Endothelial cell of umbilical vein (primary cell): Measurements from ENCODE around the gene MTHFR. TPM values are rescaled to one million over a fixed set of nuclear protein-coding genes. Genes with fewer than 3 reads are reported as not detected.

Source experiments
- BruUV-seq: library from RNA; stranded (reverse); fragments of 400-500 nt; replicated peaks from 2 replicates; lab custom pipeline; 2021; lab: Mats Ljungman, UMichigan
- CTCF ChIA-PET: fragments of 300-600, 350-600 bp; sonication (Branson Sonifier 250); formaldehyde crosslinking; loops from one replicate; lab custom pipeline; 2021; ENCODE audit warnings: antibody characterized with exemption, inconsistent platforms; lab: Charles Lee
- POLR2A ChIA-PET: fragments of 300-600, 350-600 bp; sonication (Branson Sonifier 250); formaldehyde crosslinking; loops from one replicate; lab custom pipeline; 2021; ENCODE audit warnings: antibody characterized with exemption, inconsistent platforms; lab: Charles Lee
- DNase-seq: peaks from one replicate; pipeline ENCODE4 v3.0.0-alpha.2; 2011; ENCODE audit warnings: low read depth, low spot score
- FAIRE-seq: peaks from 2 replicates; lab custom pipeline; 2011; peaks lifted over from hg19 to GRCh38; lab: Jason Lieb, UNC
- H2AFZ ChIP-seq: 2 replicates; pipeline ENCODE4 v1.6.0; 2012; ENCODE audit warnings: low read depth, low read length, control low read depth, inconsistent platforms
- H3K27ac ChIP-seq: 2 replicates; pipeline ENCODE4 v1.5.1; 2011; ENCODE audit warnings: low read depth, mild to moderate bottlenecking, control low read depth, low read length, moderate library complexity; ENCODE audit not compliant: insufficient read depth
- H3K27me3 ChIP-seq, 2 experiments: 2 replicates each; pipeline versions ENCODE4 v1.6.0 to v1.6.1; 2011; ENCODE audit warnings: low read length in 2 of 2, mixed read lengths in 1 of 2; ENCODE audit not compliant: control insufficient read depth in 2 of 2, insufficient read depth in 2 of 2
- H3K36me3 ChIP-seq, 2 experiments: 2 replicates in 1 of 2; 3 replicates in 1 of 2; pipeline ENCODE4 v1.5.1; 2011; ENCODE audit warnings: low read length in 2 of 2, mild to moderate bottlenecking in 1 of 2, moderate library complexity in 1 of 2; ENCODE audit not compliant: control insufficient read depth in 2 of 2, insufficient read depth in 2 of 2; ENCODE audit errors: extremely low read depth in 1 of 2
- H3K4me1 ChIP-seq: 3 replicates; pipeline ENCODE4 v1.5.1; 2011; ENCODE audit warnings: mild to moderate bottlenecking, low read length; ENCODE audit not compliant: control insufficient read depth, insufficient read depth; ENCODE audit errors: extremely low read depth
- H3K4me2 ChIP-seq: 2 replicates; pipeline ENCODE4 v1.6.1; 2011; ENCODE audit warnings: low read length, control low read depth, mixed read lengths; ENCODE audit not compliant: insufficient read depth
- H3K4me3 ChIP-seq, 3 experiments: fragments of 200-600 bp in 1 of 3; sonication (generic), shearing (Covaris generic) in 1 of 3; replicated peaks in 1 of 3; 2 replicates each; pipeline ENCODE4 v1.5.1; 2011 to 2016; ENCODE audit warnings: control low read depth in 3 of 3, low read length in 3 of 3, mild to moderate bottlenecking in 2 of 3, inconsistent platforms in 1 of 3, low read depth in 1 of 3, moderate library complexity in 1 of 3; ENCODE audit not compliant: insufficient read depth in 1 of 3
- H3K79me2 ChIP-seq: 2 replicates; pipeline ENCODE4 v1.6.0; 2012; ENCODE audit warnings: low read length, inconsistent platforms; ENCODE audit not compliant: control insufficient read depth, insufficient read depth
- H3K9ac ChIP-seq: replicated peaks from 2 replicates; pipeline ENCODE3; 2011; ENCODE audit warnings: low read length, control low read depth; ENCODE audit not compliant: insufficient read depth; ENCODE audit errors: extremely low read depth
- H3K9me1 ChIP-seq: replicated peaks from 3 replicates; pipeline ENCODE4 v1.6.0; 2011; ENCODE audit warnings: mild to moderate bottlenecking, low read length; ENCODE audit not compliant: control insufficient read depth, insufficient read depth; ENCODE audit errors: extremely low read depth
- H3K9me3 ChIP-seq: replicated peaks from 2 replicates; pipeline ENCODE4 v1.5.1; 2012; ENCODE audit warnings: low read length, inconsistent platforms; ENCODE audit not compliant: control insufficient read depth, insufficient read depth
- H4K20me1 ChIP-seq: replicated peaks from 2 replicates; pipeline ENCODE3; 2011; ENCODE audit warnings: mild to moderate bottlenecking, low read length; ENCODE audit not compliant: control insufficient read depth, insufficient read depth; ENCODE audit errors: extremely low read depth
- CTCF ChIP-seq, 2 donors: IDR thresholded peaks; 1 replicate in 1 of 2; 2 replicates in 1 of 2; pipeline ENCODE4 v1.5.1; 2011; ENCODE audit warnings: low read length in 2 of 2, mild to moderate bottlenecking in 2 of 2, moderate library complexity in 2 of 2, control low read depth in 1 of 2, inconsistent platforms in 1 of 2, low read depth in 1 of 2; ENCODE audit not compliant: insufficient read depth in 1 of 2; ENCODE audit errors: extremely low read depth in 1 of 2
- EZH2 ChIP-seq: IDR thresholded peaks from 2 replicates; pipeline ENCODE4 v1.6.1; 2012; ENCODE audit warnings: borderline replicate concordance, low read depth, mild to moderate bottlenecking, moderate library complexity, low read length, inconsistent platforms; ENCODE audit not compliant: severe bottlenecking
- FOS ChIP-seq: IDR thresholded peaks from 2 replicates; pipeline ENCODE4 v1.6.1; 2011; ENCODE audit warnings: mild to moderate bottlenecking, low read length, moderate library complexity, borderline replicate concordance; ENCODE audit not compliant: insufficient read depth
- GATA2 ChIP-seq: IDR thresholded peaks from 2 replicates; pipeline ENCODE4 v1.7.0; 2011; ENCODE audit warnings: low read depth, mild to moderate bottlenecking, moderate library complexity, mixed read lengths, low read length; ENCODE audit not compliant: insufficient read length, insufficient read depth
- JUN ChIP-seq: IDR thresholded peaks from 2 replicates; pipeline ENCODE4 v1.6.1; 2011; ENCODE audit warnings: borderline replicate concordance, low read depth; ENCODE audit not compliant: insufficient read length, insufficient read depth
- MAX ChIP-seq: IDR thresholded peaks from 2 replicates; pipeline ENCODE4 v1.6.1; 2011; ENCODE audit not compliant: insufficient read depth, insufficient read length
- MYC ChIP-seq: IDR thresholded peaks from one replicate; pipeline ENCODE4 v1.6.1; 2011; ENCODE audit warnings: mild to moderate bottlenecking, low read depth, low read length
- POLR2A ChIP-seq: IDR thresholded peaks from 2 replicates; pipeline ENCODE4 v1.6.1; 2012; ENCODE audit warnings: low read depth, mild to moderate bottlenecking, control low read depth, low read length
- POLR2AphosphoS5 ChIP-seq: IDR thresholded peaks from 2 replicates; pipeline ENCODE4 v1.6.1; 2012; ENCODE audit warnings: low read depth, mild to moderate bottlenecking, control low read depth, low read length, moderate library complexity; ENCODE audit not compliant: insufficient read depth
- dilution Hi-C: fragments of 300-500 bp; cut with MboI; formaldehyde crosslinking; loops from one replicate; pipeline ENCODE4 v1.15.0; 2019; ENCODE audit warnings: low sequenced_read_pairs; ENCODE audit not compliant: extremely low pct_ligation_motif_present
- intact Hi-C: fragments of 100-400 bp; cut with micrococcal nuclease; formaldehyde crosslinking; loops from one replicate; pipeline ENCODE4 v1.10.0; 2022
- polyA plus RNA-seq, 4 experiments: library from polyadenylated mRNA; depleted of rRNA in 3 of 4; stranded (reverse) in 3 of 4; unstranded in 1 of 4; fragments of >200 nt; gene quantifications; 2 replicates each; pipeline versions ENCODE4 v1.2.1 to v1.2.3, GENCODE V29; 2011 to 2012; ENCODE audit warnings: missing spikeins in 1 of 4
- total RNA-seq: library from RNA; stranded (reverse); gene quantifications from 2 replicates; pipeline ENCODE4 v1.2.3, GENCODE V29; 2021

MTHFR gene
- total and polyA plus RNA-seq, 2 donors (not counting 3 experiments of a cell fraction or from before 2014, with no cell fraction given), result 13.8 to 25.3 TPM

- H3K4me1 ChIP-seq, result peaks cover 4% of the 10 kb centered on the region
- no peak overlapping the region for H3K4me2 ChIP-seq
- H3K27ac ChIP-seq, result no peak overlapping the region
- no peak overlapping the region for H2AFZ ChIP-seq
- H3K9me3 ChIP-seq, result no peaks in the 10 kb centered on the region
- no peaks in the 10 kb centered on the region for H3K79me2 ChIP-seq
- POLR2A ChIA-PET, result no interaction called here
- no peak overlapping the region for H3K9ac ChIP-seq
- dilution Hi-C loops, result no loop called here
- H3K9me1 ChIP-seq, result no peaks in the 10 kb centered on the region
- BruUV-seq, result no TSS peak
- no peak for FAIRE-seq
- peaks cover 0 to 3% of the 10 kb centered on the region in 2 experiments for H3K27me3 ChIP-seq
- H4K20me1 ChIP-seq, result no peaks in the 10 kb centered on the region
- intact Hi-C loops, result no loop called here
- no peaks in the 10 kb centered on the region for H3K36me3 ChIP-seq
- TF ChIP-seq GATA2 (no peak), MAX (no peak), EZH2 (no peak), POLR2AphosphoS5 (no peak), CTCF (IDR thresholded peaks at IDR 0.05; ENCODE audit: extremely low read depth in 1 of 2, insufficient read depth in 1 of 2, low read depth in 1 of 2, low read length in 2 of 2) (no peak), MYC (no peak), POLR2A (no peak), JUN (no peak), FOS (no peak)
- no peak overlapping the region for H3K4me3 ChIP-seq
- DNase-seq, result no peak
- CTCF ChIA-PET, result interaction anchor here (1.0 kb wide), 1 partner anchor 16 kb away, joined by 3 read pairs; no protein-coding TSS in a partner anchor
Measured at GRCh38 chr1:11766429-11766776, 39.4 kb downstream of the MTHFR start.
